H1 (cell line): Measurements from ENCODE around the gene FRMD4A. TPM values are rescaled to one million over a fixed set of nuclear protein-coding genes. Genes with fewer than 3 reads are reported as not detected.

Experiments used
- POU5F1 ChIP-seq: IDR thresholded peaks from 2 replicates; pipeline ENCODE4 v1.6.1; 2011; ENCODE audit warnings: low read depth, mild to moderate bottlenecking, low read length, moderate library complexity
- RNF2 ChIP-seq: fragments of 200-900, 300-1000 bp; sonication (generic); IDR thresholded peaks from 2 replicates; pipeline ENCODE4 v1.7.1; 2016; ENCODE audit warnings: borderline replicate concordance, low read depth, mild to moderate bottlenecking, antibody characterized with exemption, low read length; ENCODE audit not compliant: poor library complexity, severe bottlenecking; ENCODE audit errors: missing control alignments
- RXRA ChIP-seq: IDR thresholded peaks from 2 replicates; pipeline ENCODE4 v1.6.1; 2011; ENCODE audit warnings: low read depth, mild to moderate bottlenecking, low read length, moderate library complexity; ENCODE audit not compliant: insufficient read depth
- USF2 ChIP-seq: IDR thresholded peaks from 2 replicates; pipeline ENCODE4 v1.6.1; 2011; ENCODE audit warnings: low read length, improper control_type of control experiment
- polyA plus RNA-seq, 7 experiments: library from polyadenylated mRNA; depleted of rRNA in 3 of 7; stranded (reverse) in 5 of 7; unstranded in 2 of 7; fragments of >200 nt in 5 of 7; fragments of 200-250 nt in 2 of 7; gene quantifications; 1 replicate in 5 of 7; 2 replicates in 1 of 7; 4 replicates in 1 of 7; pipeline versions ENCODE4 v1.2.1 to v1.2.3, GENCODE V29; 2011 to 2013; ENCODE audit warnings: missing spikeins in 2 of 7, mixed read lengths in 2 of 7
- total RNA-seq: library from RNA; stranded (reverse); fragmentation: NEBNext Ultra II Directional; extraction: Animal tissue kit (Norgen Biotek cat#: 25700); gene quantifications from 2 replicates; pipeline ENCODE4 v1.2.1, GENCODE V29; 2021

The FRMD4A gene
- total and polyA plus RNA-seq, 2 of the 8 experiments (the other 6 are each of a cell fraction or from before 2014, with no cell fraction given) = 38.6 to 39.6 TPM

GRCh38 chr10:13754277-13754676 lies 576.4 kb downstream of the FRMD4A start (continued):
- TF ChIP-seq USF2 (no peak), POU5F1 (no peak), RNF2 (no peak), RXRA (no peak)
